Loucy (cell line): ENCODE data around the gene ESYT2.

Experiments
- H2AFZ ChIP-seq: fragments of 200-600 bp; sonication (generic); 2 replicates; pipeline ENCODE4 v1.6.0; 2016; ENCODE audit warnings: antibody characterized with exemption, mild to moderate bottlenecking, low read length, moderate library complexity
- H3F3A ChIP-seq: fragments of 200-600 bp; 2 replicates; pipeline ENCODE4 v1.6.0; 2016; ENCODE audit warnings: antibody characterized with exemption, low read depth, mild to moderate bottlenecking
- H3K27me3 ChIP-seq: fragments of 200-600 bp; sonication (generic); 2 replicates; pipeline ENCODE4 v1.6.1; 2014; ENCODE audit warnings: low read length, mild to moderate bottlenecking; ENCODE audit not compliant: insufficient read depth, poor library complexity, severe bottlenecking
- H3K36me3 ChIP-seq: fragments of 200-600 bp; sonication (generic); 2 replicates; pipeline ENCODE4 v1.6.1; 2016; ENCODE audit warnings: low read length; ENCODE audit not compliant: insufficient read depth
- H3K4me1 ChIP-seq: fragments of 200-600 bp; sonication (generic); 2 replicates; pipeline ENCODE4 v1.5.1; 2014; ENCODE audit warnings: low read length, mild to moderate bottlenecking; ENCODE audit not compliant: insufficient read depth, poor library complexity, severe bottlenecking
- H3K4me2 ChIP-seq: fragments of 200-600 bp; sonication (generic); 2 replicates; pipeline ENCODE4 v1.6.0; 2014; ENCODE audit warnings: antibody characterized with exemption, low read length, low read depth, mild to moderate bottlenecking; ENCODE audit not compliant: poor library complexity, severe bottlenecking
- H3K4me3 ChIP-seq: fragments of 200-600 bp; sonication (generic); 2 replicates; pipeline ENCODE4 v1.5.1; 2014; ENCODE audit warnings: low read length, mild to moderate bottlenecking, mixed read lengths; ENCODE audit not compliant: poor library complexity, severe bottlenecking
- H3K79me2 ChIP-seq: fragments of 200-600 bp; sonication (generic); 2 replicates; pipeline ENCODE4 v1.6.1; 2014; ENCODE audit warnings: low read length; ENCODE audit not compliant: insufficient read depth
- H3K9ac ChIP-seq: fragments of 200-600 bp; sonication (generic); 2 replicates; pipeline ENCODE4 v1.6.0; 2014; ENCODE audit warnings: mild to moderate bottlenecking, low read depth, low read length, moderate library complexity; ENCODE audit not compliant: poor library complexity, severe bottlenecking
- H3K9me2 ChIP-seq: fragments of 200-600 bp; sonication (generic); replicated peaks from 2 replicates; pipeline ENCODE4 v1.6.1; 2016; ENCODE audit warnings: low read depth, low read length, mixed read lengths
- H3K9me3 ChIP-seq: fragments of 200-600 bp; sonication (generic); 2 replicates; pipeline ENCODE4 v1.6.1; 2014; ENCODE audit warnings: mild to moderate bottlenecking, antibody characterized with exemption, low read length, low read depth; ENCODE audit not compliant: insufficient read depth
- H4K20me1 ChIP-seq: fragments of 200-600 bp; sonication (generic); 2 replicates; pipeline ENCODE4 v1.6.0; 2014; ENCODE audit warnings: antibody characterized with exemption, low read length, mild to moderate bottlenecking; ENCODE audit not compliant: insufficient read depth, poor library complexity, severe bottlenecking
- CTCF ChIP-seq: fragments of 200-600 bp; sonication (generic); conservative IDR thresholded peaks from 2 replicates; pipeline ENCODE4 v1.5.1; 2014; ENCODE audit warnings: mild to moderate bottlenecking, antibody characterized with exemption, low read length
- EZH2phosphoT487 ChIP-seq: fragments of 200-600 bp; IDR thresholded peaks from 2 replicates; pipeline ENCODE4 v1.6.1; 2018; ENCODE audit warnings: antibody characterized with exemption, mild to moderate bottlenecking, moderate library complexity, borderline replicate concordance

The ESYT2 gene

GRCh38 chr7:158760445-158760764 is 68.9 kb downstream of the ESYT2 start:
- peaks cover 84% of the 10 kb centered on the region for H3K36me3 ChIP-seq

GRCh38 chr7:158759749-158760444 is 69.4 kb downstream of the ESYT2 start:
- no peak overlapping the region for H2AFZ ChIP-seq
- no peak overlapping the region for H3K4me3 ChIP-seq
- H3K4me2 ChIP-seq = no peak overlapping the region
- no peaks in the 10 kb centered on the region for H3K4me1 ChIP-seq
- H3K79me2 ChIP-seq = no peaks in the 10 kb centered on the region
- H3K9me2 ChIP-seq = no peaks in the 10 kb centered on the region
- H3K9ac ChIP-seq = no peak overlapping the region
- TF ChIP-seq CTCF (no peak), EZH2phosphoT487 (no peak)
- H4K20me1 ChIP-seq = no peaks in the 10 kb centered on the region
- no peaks in the 10 kb centered on the region for H3K9me3 ChIP-seq
- H3F3A ChIP-seq = no peaks in the 10 kb centered on the region
- H3K27me3 ChIP-seq = no peaks in the 10 kb centered on the region
- peaks cover 85% of the 10 kb centered on the region for H3K36me3 ChIP-seq

More at GRCh38 chr7:158760445-158760764, 68.9 kb downstream of the ESYT2 start:
- Histone ChIP-seq H2AFZ (no peak overlapping the region), H3K9ac (no peak overlapping the region), H3K27me3 (no peaks in the 10 kb centered on the region), H3K4me1 (no peaks in the 10 kb centered on the region), H3K9me3 (no peaks in the 10 kb centered on the region), H3K9me2 (no peaks in the 10 kb centered on the region), H3F3A (no peaks in the 10 kb centered on the region), H3K4me2 (no peak overlapping the region), H3K4me3 (no peak overlapping the region), H4K20me1 (no peaks in the 10 kb centered on the region), H3K79me2 (no peaks in the 10 kb centered on the region)
- no peak for TF ChIP-seq EZH2phosphoT487
- no peak for TF ChIP-seq CTCF

GRCh38 chr7:158759245-158759614 is 70.1 kb downstream of the ESYT2 start:
- Histone ChIP-seq H3K4me1 (no peaks in the 10 kb centered on the region), H3K27me3 (no peaks in the 10 kb centered on the region), H3K9me2 (no peaks in the 10 kb centered on the region), H2AFZ (no peak overlapping the region), H4K20me1 (no peaks in the 10 kb centered on the region), H3K9ac (no peak overlapping the region), H3K4me3 (no peak overlapping the region), H3K36me3 (peaks cover 84% of the 10 kb centered on the region), H3K9me3 (no peaks in the 10 kb centered on the region), H3K79me2 (no peaks in the 10 kb centered on the region), H3K4me2 (no peak overlapping the region), H3F3A (no peaks in the 10 kb centered on the region)
- no peak for TF ChIP-seq CTCF
- TF ChIP-seq EZH2phosphoT487 = no peak
